NCI-H1417 (cell line): ENCODE measurements around the gene HELB.

Source experiments
- DNase-seq, 3 experiments: peaks; one replicate each; lab custom pipeline; 2025; lab: John Stamatoyannopoulos, UW

The HELB gene

GRCh38 chr12:66303316-66303804, 1.1 kb downstream of the HELB start:
- DNase-seq: peak in 1 of 3 experiments; percentile 45

GRCh38 chr12:66304296-66304900, 2.1 kb downstream of the HELB start:
- peak in 1 of 3 experiments; percentile 23 for DNase-seq

- DNase-seq: no peak
Measured at GRCh38 chr12:66309606-66310005, 7.3 kb downstream of the HELB start.

GRCh38 chr12:66312189-66312588, 9.9 kb downstream of the HELB start:
- DNase-seq: no peak

GRCh38 chr12:66314278-66314677, 12.0 kb downstream of the HELB start:
- peak in 1 of 3 experiments; percentile 25 for DNase-seq

- peak in 1 of 3 experiments; percentile 29 for DNase-seq
Measured at GRCh38 chr12:66319266-66319954, 17.1 kb downstream of the HELB start.

- no peak for DNase-seq
Measured at GRCh38 chr12:66320996-66321395, 18.7 kb downstream of the HELB start.

GRCh38 chr12:66321435-66321834, 19.1 kb downstream of the HELB start:
- no peak for DNase-seq

- no peak for DNase-seq
Measured at GRCh38 chr12:66323017-66323416, 20.7 kb downstream of the HELB start.

- no peak for DNase-seq
Measured at GRCh38 chr12:66329941-66330340, 27.6 kb downstream of the HELB start.

GRCh38 chr12:66331016-66331415, 28.7 kb downstream of the HELB start:
- no peak for DNase-seq

GRCh38 chr12:66331814-66332213, 29.5 kb downstream of the HELB start:
- DNase-seq: no peak

- no peak for DNase-seq
Measured at GRCh38 chr12:66335746-66336145, 33.5 kb downstream of the HELB start.

- DNase-seq: no peak
Measured at GRCh38 chr12:66337381-66338010, 35.2 kb downstream of the HELB start.

GRCh38 chr12:66340131-66340530, 37.8 kb downstream of the HELB start:
- no peak for DNase-seq

GRCh38 chr12:66341126-66341525, 38.8 kb downstream of the HELB start:
- DNase-seq: no peak

- DNase-seq: no peak
Measured at GRCh38 chr12:66345212-66345611, 42.9 kb downstream of the HELB start.

GRCh38 chr12:66345956-66346355, 43.7 kb downstream of the HELB start:
- DNase-seq: no peak

GRCh38 chr12:66351301-66351700, 49.0 kb downstream of the HELB start:
- no peak for DNase-seq

- peak in 1 of 3 experiments; percentile 34 for DNase-seq
Measured at GRCh38 chr12:66352197-66352596, 49.9 kb downstream of the HELB start.

- no peak for DNase-seq
Measured at GRCh38 chr12:66352899-66353298, 50.6 kb downstream of the HELB start.

- no peak for DNase-seq
Measured at GRCh38 chr12:66354291-66354690, 52.0 kb downstream of the HELB start.

GRCh38 chr12:66359300-66359699, 57.0 kb downstream of the HELB start:
- DNase-seq: no peak
